B cell (primary cell): ENCODE results near the gene RASSF4. TPM values are rescaled to one million over a fixed set of nuclear protein-coding genes. Genes with fewer than 3 reads are reported as not detected.

Source experiments
- ATAC-seq: fragments of 200-7000 bp; cut with Tn5 transposase; one replicate; pipeline ENCODE4 v1.10.0; 2021; ENCODE audit warnings: low read depth, mild to moderate bottlenecking, moderate number of reproducible peaks, moderate library complexity
- CTCF ChIA-PET: fragments of 350-600 bp; sonication (Branson Sonifier 250); formaldehyde crosslinking; loops from one replicate; lab custom pipeline; 2021; ENCODE audit warnings: antibody characterized with exemption, inconsistent platforms; lab: Charles Lee
- POLR2A ChIA-PET: fragments of 350-600 bp; sonication (Branson Sonifier 250); formaldehyde crosslinking; loops from one replicate; lab custom pipeline; 2021; ENCODE audit warnings: antibody characterized with exemption; lab: Charles Lee
- DNase-seq: peaks from one replicate; pipeline ENCODE4 v3.0.0; 2013
- H2AFZ ChIP-seq: 2 replicates; pipeline ENCODE4 v1.6.1; 2012; ENCODE audit warnings: mild to moderate bottlenecking, low read depth, low read length; ENCODE audit not compliant: insufficient read depth, poor library complexity, severe bottlenecking
- H3K27ac ChIP-seq, 2 donors: 1 replicate in 1 of 2; 2 replicates in 1 of 2; pipeline ENCODE4 v1.5.1; 2012 to 2013; ENCODE audit warnings: low read length in 2 of 2, mild to moderate bottlenecking in 2 of 2, moderate library complexity in 1 of 2
- H3K27me3 ChIP-seq, 4 experiments: fragments of 200-600 bp in 1 of 4; sonication (generic) in 1 of 4; replicated peaks in 1 of 4; 1 replicate in 2 of 4; 2 replicates in 2 of 4; pipeline versions ENCODE4 v1.6.1 to v1.7.0; 2013 to 2016; ENCODE audit warnings: low read length in 3 of 4, mild to moderate bottlenecking in 2 of 4, mixed read lengths in 1 of 4, moderate library complexity in 1 of 4; ENCODE audit not compliant: insufficient read depth in 4 of 4, control insufficient read depth in 3 of 4; ENCODE audit errors: control extremely low read depth in 1 of 4
- H3K36me3 ChIP-seq, 2 experiments: replicated peaks in 1 of 2; 1 replicate in 1 of 2; 2 replicates in 1 of 2; pipeline versions ENCODE4 v1.6.1 to v1.7.1; 2013; ENCODE audit warnings: low read length in 1 of 2; ENCODE audit not compliant: insufficient read depth in 2 of 2, control insufficient read depth in 1 of 2; ENCODE audit errors: control extremely low read depth in 1 of 2, extremely low read depth in 1 of 2
- H3K4me1 ChIP-seq, 2 donors: fragments of 200-600 bp in 1 of 2; sonication (generic) in 1 of 2; 1 replicate in 1 of 2; 2 replicates in 1 of 2; pipeline versions ENCODE4 v1.5.1 to v1.6.1; 2013 to 2017; ENCODE audit warnings: low read length in 2 of 2; ENCODE audit not compliant: control insufficient read depth in 2 of 2, insufficient read depth in 2 of 2
- H3K4me2 ChIP-seq: replicated peaks from 2 replicates; pipeline ENCODE3; 2012; ENCODE audit warnings: mild to moderate bottlenecking, low read depth, low read length; ENCODE audit not compliant: poor library complexity, severe bottlenecking
- H3K4me3 ChIP-seq, 5 experiments: fragments of 200-600 bp in 1 of 5; sonication (generic) in 1 of 5; 1 replicate in 3 of 5; 2 replicates in 2 of 5; pipeline versions ENCODE4 v1.5.1 to v1.7.0; 2011 to 2016; ENCODE audit warnings: low read length in 4 of 5, mild to moderate bottlenecking in 4 of 5, low read depth in 2 of 5, control low read depth in 1 of 5, moderate library complexity in 1 of 5; ENCODE audit not compliant: insufficient read depth in 1 of 5; ENCODE audit errors: control extremely low read depth in 1 of 5, extremely low read depth in 1 of 5
- H3K79me2 ChIP-seq: fragments of 200-600 bp; sonication (generic); one replicate; pipeline ENCODE4 v1.6.0; 2016; ENCODE audit warnings: low read length; ENCODE audit not compliant: control insufficient read depth, insufficient read depth
- H3K9ac ChIP-seq: fragments of 200-600 bp; sonication (generic); 2 replicates; pipeline ENCODE4 v1.6.1; 2017; ENCODE audit warnings: mild to moderate bottlenecking, low read length, moderate library complexity
- H3K9me3 ChIP-seq, 3 donors: one replicate each; pipeline versions ENCODE4 v1.6.1 to v1.7.1; 2013; ENCODE audit warnings: low read length in 2 of 3; ENCODE audit not compliant: control insufficient read depth in 2 of 3, insufficient read depth in 1 of 3; ENCODE audit errors: control extremely low read depth in 1 of 3
- H4K20me1 ChIP-seq: 2 replicates; pipeline ENCODE4 v1.6.0; 2012; ENCODE audit warnings: mild to moderate bottlenecking, low read length; ENCODE audit not compliant: insufficient read depth, control insufficient read depth, poor library complexity, severe bottlenecking
- H3K27ac Mint-ChIP-seq: one replicate; pipeline ENCODE4 v1.8.0; 2021; ENCODE audit warnings: mixed read lengths
- H3K27me3 Mint-ChIP-seq: one replicate; pipeline ENCODE4 v1.8.0; 2021; ENCODE audit warnings: mixed read lengths
- H3K4me1 Mint-ChIP-seq: one replicate; pipeline ENCODE4 v1.8.0; 2021; ENCODE audit warnings: mixed read lengths
- H3K4me3 Mint-ChIP-seq: one replicate; pipeline ENCODE4 v1.8.0; 2021; ENCODE audit warnings: mixed read lengths
- H3K9me3 Mint-ChIP-seq: one replicate; pipeline ENCODE4 v1.8.0; 2022; ENCODE audit warnings: mixed read lengths; ENCODE audit not compliant: insufficient read depth
- CTCF ChIP-seq: fragments of 200-600 bp; IDR thresholded peaks from one replicate; pipeline ENCODE4 v1.8.0; 2022; ENCODE audit warnings: antibody characterized with exemption, mild to moderate bottlenecking
- EZH2 ChIP-seq: IDR thresholded peaks from 2 replicates; pipeline ENCODE4 v1.6.1; 2012; ENCODE audit warnings: borderline replicate concordance, low read depth, mild to moderate bottlenecking, moderate library complexity, low read length; ENCODE audit not compliant: insufficient read depth, poor library complexity, severe bottlenecking
- WGBS: methylation state at CpG from one replicate; pipeline ENCODE4 v1.1.5; 2013; ENCODE audit warnings: missing lambda C conversion rate; ENCODE audit not compliant: insufficient coverage; 5-methylcytosine and 5-hydroxymethylcytosine counted together
- intact Hi-C: fragments of 100-400 bp; cut with micrococcal nuclease; formaldehyde crosslinking; loops from one replicate; pipeline ENCODE4 v1.10.0; 2022
- polyA plus RNA-seq: library from polyadenylated mRNA; depleted of rRNA; stranded (reverse); fragments of >200 nt; gene quantifications from 2 replicates; pipeline ENCODE4 v1.2.3, GENCODE V29; 2012
- total RNA-seq, 2 donors: library from RNA; stranded (reverse); fragments of 120-200 nt in 1 of 2; gene quantifications; 1 replicate in 1 of 2; 2 replicates in 1 of 2; pipeline versions ENCODE4 v1.2.3 to v1.2.4, GENCODE V29; 2013 to 2022

RASSF4 gene
- total and polyA plus RNA-seq, 2 donors (not counting 1 experiment from before 2014, with no cell fraction given) = 1.9 to 2.6 TPM

GRCh38 chr10:44985175-44985681, 25.6 kb downstream of the RASSF4 start:
- no peaks in the 10 kb centered on the region for H3K36me3 ChIP-seq
- H3K4me2 ChIP-seq = no peak overlapping the region
- no peaks in the 10 kb centered on the region for H3K9me3 ChIP-seq
- H3K9ac ChIP-seq = no peak overlapping the region
- Mint-ChIP-seq H3K27ac (no peak overlapping the region), H3K4me3 (no peak overlapping the region), H3K27me3 (peaks cover 10% of the 10 kb centered on the region), H3K9me3 (no peaks in the 10 kb centered on the region), H3K4me1 (no peaks in the 10 kb centered on the region)
- H2AFZ ChIP-seq = no peak overlapping the region
- 94% methylated on average over 9 of the region's 9 CpGs for WGBS
- no peak overlapping the region for H3K4me3 ChIP-seq
- H3K79me2 ChIP-seq = no peaks in the 10 kb centered on the region
- no peak for TF ChIP-seq CTCF
- no peak for TF ChIP-seq EZH2
- ChIA-PET POLR2A (no interaction called here), CTCF (no interaction called here)
- H4K20me1 ChIP-seq = no peaks in the 10 kb centered on the region
- DNase-seq (no peak), ATAC-seq (no peak)
- no peak overlapping the region for H3K27ac ChIP-seq
- H3K27me3 ChIP-seq = no peaks in the 10 kb centered on the region
- intact Hi-C loops = no loop called here
- no peaks in the 10 kb centered on the region for H3K4me1 ChIP-seq

GRCh38 chr10:44986179-44986578, 26.6 kb downstream of the RASSF4 start:
- Histone ChIP-seq H2AFZ (no peak overlapping the region), H3K36me3 (no peaks in the 10 kb centered on the region), H3K79me2 (no peaks in the 10 kb centered on the region), H3K27me3 (no peaks in the 10 kb centered on the region), H3K27ac (no peak overlapping the region), H3K4me3 (no peak overlapping the region), H3K4me1 (no peaks in the 10 kb centered on the region), H3K9ac (no peak overlapping the region), H3K4me2 (no peak overlapping the region), H3K9me3 (no peaks in the 10 kb centered on the region), H4K20me1 (no peaks in the 10 kb centered on the region)
- CTCF ChIA-PET = no interaction called here
- DNase-seq (no peak), ATAC-seq (no peak)
- no peaks in the 10 kb centered on the region for H3K4me1 Mint-ChIP-seq
- TF ChIP-seq EZH2 (no peak), CTCF (no peak)
- intact Hi-C loops = no loop called here
- 86% methylated on average over 1 of the region's 3 CpGs for WGBS
- no peak overlapping the region for H3K4me3 Mint-ChIP-seq
- H3K27me3 Mint-ChIP-seq = peaks cover 10% of the 10 kb centered on the region
- no peaks in the 10 kb centered on the region for H3K9me3 Mint-ChIP-seq
- POLR2A ChIA-PET = no interaction called here
- H3K27ac Mint-ChIP-seq = no peak overlapping the region
